H9 (cell line): ENCODE results near the gene HAUS1. TPM values are rescaled to one million over a fixed set of nuclear protein-coding genes. Genes with fewer than 3 reads are reported as not detected.

Experiments used
- DNase-seq: peaks from one replicate; pipeline ENCODE4 v3.0.0-alpha.2; 2017
- H2AFZ ChIP-seq: one replicate; pipeline ENCODE4 v1.6.1; 2013; ENCODE audit warnings: mild to moderate bottlenecking, low read length, control low read depth, moderate library complexity
- H2AK5ac ChIP-seq: 2 replicates; pipeline ENCODE4 v1.6.1; 2013; ENCODE audit warnings: low read length, control low read depth, mixed read lengths; ENCODE audit not compliant: insufficient read length
- H2BK120ac ChIP-seq: one replicate; pipeline ENCODE4 v1.6.1; 2013; ENCODE audit warnings: low read depth, mild to moderate bottlenecking, low read length, control low read depth, inconsistent platforms; ENCODE audit not compliant: poor library complexity, severe bottlenecking
- H2BK12ac ChIP-seq: 2 replicates; pipeline ENCODE4 v1.6.1; 2013; ENCODE audit warnings: low read length, control low read depth, mixed read lengths, low read depth; ENCODE audit not compliant: insufficient read length
- H2BK15ac ChIP-seq: 2 replicates; pipeline ENCODE4 v1.6.1; 2013; ENCODE audit warnings: low read depth, low read length, control low read depth
- H2BK20ac ChIP-seq: one replicate; pipeline ENCODE4 v1.6.1; 2013; ENCODE audit warnings: low read depth, mild to moderate bottlenecking, low read length, control low read depth, inconsistent platforms; ENCODE audit not compliant: poor library complexity, severe bottlenecking
- H2BK5ac ChIP-seq: 2 replicates; pipeline ENCODE4 v1.6.1; 2013; ENCODE audit warnings: low read length, control low read depth, mixed read lengths; ENCODE audit not compliant: insufficient read length
- H3K14ac ChIP-seq: 2 replicates; pipeline ENCODE4 v1.6.1; 2013; ENCODE audit warnings: low read length, control low read depth; ENCODE audit not compliant: insufficient read depth
- H3K18ac ChIP-seq: 2 replicates; pipeline ENCODE4 v1.6.1; 2013; ENCODE audit warnings: low read depth, mild to moderate bottlenecking, mixed read lengths, low read length, control low read depth; ENCODE audit not compliant: insufficient read length
- H3K23ac ChIP-seq: 2 replicates; pipeline ENCODE4 v1.6.1; 2013; ENCODE audit warnings: low read length, control low read depth, mixed read lengths, low read depth; ENCODE audit not compliant: insufficient read length
- H3K23me2 ChIP-seq: 2 replicates; pipeline ENCODE4 v1.6.1; 2013; ENCODE audit warnings: low read depth, mild to moderate bottlenecking, mixed read lengths, low read length, control low read depth; ENCODE audit not compliant: insufficient read length, poor library complexity, severe bottlenecking
- H3K27ac ChIP-seq: 2 replicates; pipeline ENCODE4 v1.5.1; 2013; ENCODE audit warnings: low read length, control low read depth, mixed read lengths, low read depth; ENCODE audit not compliant: insufficient read length
- H3K27me3 ChIP-seq: 2 replicates; pipeline ENCODE4 v1.6.1; 2013; ENCODE audit warnings: low read length, control low read depth, inconsistent platforms; ENCODE audit not compliant: insufficient read depth
- H3K4ac ChIP-seq: 2 replicates; pipeline ENCODE4 v1.6.1; 2013; ENCODE audit warnings: low read depth, mild to moderate bottlenecking, control low read depth, inconsistent platforms, low read length, moderate library complexity
- H3K4me1 ChIP-seq: 2 replicates; pipeline ENCODE4 v1.6.1; 2013; ENCODE audit warnings: low read length, control low read depth, inconsistent platforms; ENCODE audit not compliant: insufficient read depth
- H3K4me2 ChIP-seq: 2 replicates; pipeline ENCODE4 v1.6.1; 2013; ENCODE audit warnings: low read length, control low read depth, mixed read lengths; ENCODE audit not compliant: insufficient read length, insufficient read depth
- H3K56ac ChIP-seq: 2 replicates; pipeline ENCODE4 v1.6.1; 2013; ENCODE audit warnings: low read depth, mild to moderate bottlenecking, mixed read lengths, low read length, control low read depth; ENCODE audit not compliant: insufficient read length
- H3K79me1 ChIP-seq: 2 replicates; pipeline ENCODE4 v1.6.1; 2013; ENCODE audit warnings: low read depth, mild to moderate bottlenecking, moderate library complexity, low read length, control low read depth, inconsistent platforms; ENCODE audit not compliant: insufficient read depth, poor library complexity, severe bottlenecking
- H3K79me2 ChIP-seq: 2 replicates; pipeline ENCODE4 v1.6.1; 2013; ENCODE audit warnings: low read length, control low read depth, inconsistent platforms; ENCODE audit not compliant: insufficient read depth
- H3K9ac ChIP-seq: 2 replicates; pipeline ENCODE4 v1.6.1; 2013; ENCODE audit warnings: low read length, control low read depth, mixed read lengths; ENCODE audit not compliant: insufficient read length; ENCODE audit errors: extremely low read depth
- H3K9me3 ChIP-seq: one replicate; pipeline ENCODE4 v1.6.1; 2013; ENCODE audit warnings: low read depth, low read length, inconsistent platforms; ENCODE audit not compliant: control insufficient read depth
- H3T11ph ChIP-seq: one replicate; pipeline ENCODE4 v1.6.1; 2013; ENCODE audit warnings: mild to moderate bottlenecking, low read length, control low read depth, inconsistent platforms
- H4K20me1 ChIP-seq: one replicate; pipeline ENCODE4 v1.6.1; 2013; ENCODE audit not compliant: control insufficient read depth, insufficient read length, insufficient read depth
- H4K5ac ChIP-seq: 2 replicates; pipeline ENCODE4 v1.6.1; 2013; ENCODE audit warnings: low read depth, mild to moderate bottlenecking, mixed read lengths, low read length, control low read depth; ENCODE audit not compliant: insufficient read length
- H4K8ac ChIP-seq: replicated peaks from 2 replicates; pipeline ENCODE4 v1.6.1; 2013; ENCODE audit warnings: low read length, control low read depth, mixed read lengths, low read depth; ENCODE audit not compliant: insufficient read length
- H4K91ac ChIP-seq: 2 replicates; pipeline ENCODE4 v1.6.1; 2013; ENCODE audit warnings: low read depth, mild to moderate bottlenecking, moderate library complexity, mixed read lengths, low read length, control low read depth; ENCODE audit not compliant: insufficient read length
- H3K27ac Mint-ChIP-seq, 3 experiments: 2 replicates in 2 of 3; 3 replicates in 1 of 3; pipeline ENCODE4 v1.8.0; 2020 to 2021; ENCODE audit warnings: mixed read lengths in 3 of 3, mild to moderate bottlenecking in 1 of 3, moderate library complexity in 1 of 3
- H3K27me3 Mint-ChIP-seq: 2 replicates; pipeline ENCODE4 v1.8.0; 2021; ENCODE audit warnings: low read depth, mild to moderate bottlenecking, moderate library complexity, mixed read lengths
- H3K36me3 Mint-ChIP-seq, 3 experiments: 2 replicates in 2 of 3; 3 replicates in 1 of 3; pipeline ENCODE4 v1.8.0; 2020 to 2021; ENCODE audit warnings: low read depth in 3 of 3, mixed read lengths in 3 of 3; ENCODE audit not compliant: insufficient read depth in 1 of 3
- H3K4me1 Mint-ChIP-seq, 2 experiments: 2 replicates each; pipeline ENCODE4 v1.8.0; 2020; ENCODE audit warnings: mixed read lengths in 2 of 2
- H3K4me3 Mint-ChIP-seq, 2 experiments: 2 replicates in 1 of 2; 3 replicates in 1 of 2; pipeline ENCODE4 v1.8.0; 2020 to 2021; ENCODE audit warnings: mild to moderate bottlenecking in 2 of 2, mixed read lengths in 2 of 2, moderate library complexity in 1 of 2
- H3K9me3 Mint-ChIP-seq, 2 experiments: 2 replicates in 1 of 2; 3 replicates in 1 of 2; pipeline ENCODE4 v1.8.0; 2020; ENCODE audit warnings: mild to moderate bottlenecking in 2 of 2, mixed read lengths in 2 of 2, moderate library complexity in 1 of 2
- CTCF ChIP-seq: fragments of 200-600 bp; sonication (generic); conservative IDR thresholded peaks from 3 replicates; pipeline ENCODE4 v1.8.0; 2021; ENCODE audit warnings: antibody characterized with exemption, mild to moderate bottlenecking
- WGBS: extraction: QIAGEN DNeasy Blood & Tissue Kit; methylation state at CpG from one replicate; pipeline ENCODE4 v1.1.7; 2013; ENCODE audit warnings: missing lambda C conversion rate, low lambda C conversion rate, mixed read lengths; ENCODE audit not compliant: insufficient read length; ENCODE audit errors: extremely low coverage; 5-methylcytosine and 5-hydroxymethylcytosine counted together
- total RNA-seq: library from RNA; stranded (reverse); gene quantifications from 2 replicates; pipeline ENCODE4 v1.2.1, GENCODE V29; 2021

HAUS1 gene
- total RNA-seq, 1 experiment from 2014 or later, result 87.0 TPM

DNA sequence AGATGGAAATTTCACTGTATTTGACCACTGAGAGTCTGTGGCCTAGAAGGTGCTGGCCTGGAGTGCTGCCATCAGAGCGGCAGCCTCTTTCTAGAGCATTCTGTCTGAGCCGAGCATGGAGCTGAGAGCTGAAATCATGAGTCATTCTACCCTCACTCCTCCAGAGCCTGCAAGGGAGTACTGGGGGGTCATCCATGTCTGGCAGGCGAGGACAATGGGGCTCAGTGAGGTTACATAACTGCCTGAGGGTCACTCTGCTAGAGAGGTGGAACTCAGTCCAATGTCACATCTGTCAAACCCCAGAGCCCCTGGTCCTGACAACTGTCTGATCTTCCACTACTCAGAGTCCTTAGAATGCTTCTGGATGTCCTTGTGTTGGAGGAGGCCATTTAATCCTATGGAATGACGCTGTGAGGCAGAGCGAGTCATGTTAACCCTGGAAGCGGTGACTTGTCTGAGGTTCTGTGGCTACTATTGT is 65.3 kb downstream of the HAUS1 start:
- Histone ChIP-seq H3K18ac (no peak overlapping the region), H3K4me2 (no peak overlapping the region), H4K8ac (no peak overlapping the region), H4K5ac (no peak overlapping the region), H3K79me2 (no peaks in the 10 kb centered on the region), H3K4me1 (peaks cover 5% of the 10 kb centered on the region; the same call in 1 of the 2 replicates), H3T11ph (no peak overlapping the region), H3K4ac (no peak overlapping the region), H3K23ac (no peak overlapping the region), H2AK5ac (no peak overlapping the region), H2AFZ (no peak overlapping the region), H2BK12ac (no peak overlapping the region), H4K20me1 (peaks cover 3% of the 10 kb centered on the region), H3K9me3 (no peaks in the 10 kb centered on the region), H2BK5ac (no peak overlapping the region), H2BK15ac (no peak overlapping the region), H3K79me1 (no peaks in the 10 kb centered on the region), H3K23me2 (peaks cover 8% of the 10 kb centered on the region), H3K27me3 (no peaks in the 10 kb centered on the region), H3K14ac (no peak overlapping the region), H2BK20ac (no peak overlapping the region), H3K9ac (no peak overlapping the region), H3K56ac (no peak overlapping the region), H3K27ac (no peak overlapping the region), H4K91ac (no peak overlapping the region), H2BK120ac (no peak overlapping the region)
- no peak for DNase-seq
- WGBS, result no CpG with 5 or more reads among the region's 6 CpGs
- TF ChIP-seq CTCF, result no peak
- Mint-ChIP-seq H3K4me3 (no peak overlapping the region), H3K4me1 (peaks cover 31 to 38% of the 10 kb centered on the region in 2 experiments), H3K36me3 (no peaks in the 10 kb centered on the region), H3K27me3 (no peaks in the 10 kb centered on the region; the same call in 1 of the 2 replicates), H3K27ac (peak overlapping the region; percentile 14 to 75 (median 17); a peak in 4 of 7 replicates), H3K9me3 (no peaks in the 10 kb centered on the region; a peak in 2 of 5 replicates)
